Measurements from ENCODE around the gene ELL2. TPM values are rescaled to one million over a fixed set of nuclear protein-coding genes. Genes with fewer than 3 reads are reported as not detected.
"Not testable (repeated sequence)": the region's sequence is repeated elsewhere in the genome, so short reads cannot be mapped to it uniquely, and the experiment has no call there.

Gene ELL2
- total RNA-seq, 1 donor from 2014 or later, result 7.8 TPM

GRCh38 chr5:95907740-95908706 lies 53.6 kb downstream of the ELL2 start:
- no peak for DNase-seq

- DNase-seq, result no peak
Measured at GRCh38 chr5:95907067-95907705, 54.5 kb downstream of the ELL2 start.

DNA sequence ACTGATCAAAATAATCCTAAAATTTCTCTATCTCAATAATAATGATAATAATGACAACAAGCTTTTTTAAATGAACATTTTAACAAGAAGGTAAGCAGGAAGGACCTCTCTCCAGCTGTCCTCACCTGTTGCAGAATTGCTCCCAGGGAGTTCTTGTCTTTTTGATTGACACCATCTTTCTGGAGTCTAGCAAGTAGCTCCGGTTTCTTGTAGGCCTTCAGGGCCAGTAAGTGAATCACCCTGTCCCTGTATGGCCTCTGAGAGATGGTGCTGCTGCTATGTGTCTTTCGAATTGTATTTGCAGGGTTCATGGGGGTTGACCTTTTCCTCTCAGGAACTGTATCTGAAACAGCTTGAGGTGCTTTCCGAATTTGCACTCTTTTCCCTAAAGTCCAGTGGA lies 55.3 kb downstream of the ELL2 start:
- DNase-seq, result not testable (repeated sequence)

DNA sequence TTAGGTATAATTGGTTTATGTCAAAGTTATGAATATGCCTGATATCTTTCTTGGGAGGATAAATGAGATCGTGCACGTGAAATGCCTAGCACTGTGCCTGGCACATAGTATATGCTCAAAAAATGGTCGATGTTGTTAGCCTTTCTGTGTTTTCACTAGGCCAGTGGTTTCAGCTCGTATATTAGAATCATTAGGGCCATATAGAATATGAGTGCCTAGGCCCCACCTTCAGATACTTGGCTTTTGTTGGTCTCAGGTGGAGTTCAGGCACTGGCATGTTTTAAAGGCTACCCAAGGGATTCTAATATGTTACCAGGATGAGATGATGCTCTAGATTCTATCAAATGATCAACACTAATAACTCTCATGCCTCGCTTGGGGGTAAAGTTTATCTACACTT lies 56.8 kb downstream of the ELL2 start:
- DNase-seq, result no peak

- no peak for DNase-seq
Measured at GRCh38 chr5:95903838-95904237, 57.8 kb downstream of the ELL2 start.

GRCh38 chr5:95901676-95902627 lies 59.7 kb downstream of the ELL2 start:
- peak; percentile 66 for DNase-seq

GRCh38 chr5:95900383-95900958 lies 61.2 kb downstream of the ELL2 start:
- peak; percentile 26 for DNase-seq

DNA sequence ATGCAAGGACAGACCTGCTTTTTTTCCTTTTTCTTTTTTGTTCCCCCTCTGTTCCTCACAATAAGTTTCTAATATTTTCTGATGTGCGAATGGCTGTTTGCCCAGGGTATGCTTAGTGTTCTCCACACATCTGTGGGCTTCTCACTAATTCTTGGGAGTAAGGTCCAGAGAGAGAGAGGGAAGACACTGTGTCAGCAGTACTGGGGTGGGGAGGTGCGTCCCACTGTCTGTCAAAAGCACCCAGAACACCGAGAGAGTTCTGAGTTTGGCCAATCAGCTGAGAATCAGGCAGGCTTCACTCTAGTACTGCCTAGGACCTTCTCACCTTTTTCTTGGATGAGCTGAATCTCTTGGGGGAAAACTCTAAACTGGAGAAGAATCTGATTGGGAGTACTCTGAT lies 61.8 kb downstream of the ELL2 start:
- DNase-seq, result no peak

DNA sequence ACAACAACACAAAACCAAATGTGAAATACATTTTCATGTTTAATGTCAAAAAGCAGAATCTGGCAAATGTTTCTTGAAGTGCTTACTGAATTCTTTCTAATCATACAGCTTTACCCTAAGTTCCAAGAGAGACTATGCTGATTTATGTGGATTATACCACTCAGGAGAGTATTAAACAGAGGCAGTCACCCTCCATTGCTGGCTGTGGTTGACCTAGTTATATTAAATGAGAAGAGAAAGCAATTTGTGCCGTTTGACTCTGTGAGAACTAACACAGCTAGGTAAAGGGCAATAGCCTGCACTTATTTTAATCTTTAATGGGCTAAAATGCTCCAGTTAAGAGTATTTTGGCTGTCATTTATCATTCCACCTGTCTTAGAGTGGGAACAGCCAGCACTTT lies 62.6 kb downstream of the ELL2 start:
- DNase-seq, result no peak

DNA sequence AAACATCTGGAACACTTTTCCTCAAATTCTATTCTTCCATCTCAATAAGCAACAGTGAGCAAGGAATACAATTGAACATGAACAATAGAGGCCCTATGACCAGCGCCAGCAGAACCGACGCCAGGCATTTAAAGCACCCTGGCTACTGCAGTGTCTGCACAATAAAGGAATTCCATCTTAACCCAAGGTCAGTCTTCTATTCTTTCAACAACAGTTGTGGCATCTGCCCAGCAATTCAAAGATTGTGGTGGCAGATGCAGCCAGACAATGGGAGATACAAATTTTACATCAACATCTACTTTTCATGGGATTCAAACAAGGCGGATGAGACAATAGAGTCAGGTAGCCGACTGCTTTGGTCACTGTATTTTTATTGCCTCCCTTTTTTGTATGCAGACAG lies 65.9 kb downstream of the ELL2 start:
- DNase-seq, result peak; percentile 58

GRCh38 chr5:95895251-95895650 lies 66.4 kb downstream of the ELL2 start:
- DNase-seq, result no peak

DNA sequence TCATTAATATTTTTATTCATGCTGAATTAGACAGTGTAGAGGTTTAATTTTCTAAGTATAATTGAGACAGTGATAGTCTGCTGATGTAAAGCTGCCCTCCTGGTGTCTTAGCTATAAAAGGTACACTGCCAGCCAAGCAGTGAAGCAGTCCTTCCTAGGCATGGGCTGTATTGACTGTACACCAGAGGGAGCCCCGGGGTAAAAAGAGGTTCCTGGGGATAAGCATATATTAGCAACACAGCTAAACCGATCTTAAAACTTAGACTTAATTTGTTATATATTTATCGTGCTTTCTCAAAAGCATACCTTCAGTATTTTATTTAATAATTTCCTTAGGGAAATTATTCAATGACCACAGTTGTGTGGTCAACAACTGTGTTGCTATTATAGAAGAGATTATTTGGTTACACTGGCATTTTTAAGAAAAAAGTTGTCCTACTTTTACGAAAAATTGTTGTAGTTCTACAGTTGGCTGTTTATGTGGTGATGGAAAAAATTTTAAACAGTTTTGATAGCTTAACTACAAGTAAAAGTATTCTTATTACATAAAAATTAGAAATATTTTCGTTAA lies 68.8 kb downstream of the ELL2 start:
- peak; percentile 53 for DNase-seq

- no peak for DNase-seq
Measured at GRCh38 chr5:95891499-95891898, 70.2 kb downstream of the ELL2 start.

GRCh38 chr5:95889076-95889475 lies 72.6 kb downstream of the ELL2 start:
- DNase-seq, result no peak

DNA sequence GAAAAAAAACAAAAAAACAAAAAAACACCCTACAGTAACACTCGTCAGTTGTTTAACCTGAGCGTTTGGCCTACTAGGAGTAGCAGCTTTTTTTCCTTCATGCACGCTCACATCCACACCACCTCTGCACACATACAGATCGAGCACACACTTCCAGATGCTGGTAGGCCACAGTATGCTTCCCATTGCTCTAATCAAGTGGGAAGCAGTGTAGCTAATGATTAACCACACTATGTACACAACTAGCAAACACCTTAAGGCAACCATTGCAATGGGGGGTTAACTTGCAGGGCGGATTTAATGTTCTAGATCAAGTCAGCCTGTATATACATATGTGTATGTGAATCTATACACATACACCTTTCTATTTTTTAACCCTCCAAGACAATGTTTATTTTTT lies 73.7 kb downstream of the ELL2 start:
- DNase-seq, result no peak

- no peak for DNase-seq
Measured at GRCh38 chr5:95886340-95887044, 75.2 kb downstream of the ELL2 start.

DNA sequence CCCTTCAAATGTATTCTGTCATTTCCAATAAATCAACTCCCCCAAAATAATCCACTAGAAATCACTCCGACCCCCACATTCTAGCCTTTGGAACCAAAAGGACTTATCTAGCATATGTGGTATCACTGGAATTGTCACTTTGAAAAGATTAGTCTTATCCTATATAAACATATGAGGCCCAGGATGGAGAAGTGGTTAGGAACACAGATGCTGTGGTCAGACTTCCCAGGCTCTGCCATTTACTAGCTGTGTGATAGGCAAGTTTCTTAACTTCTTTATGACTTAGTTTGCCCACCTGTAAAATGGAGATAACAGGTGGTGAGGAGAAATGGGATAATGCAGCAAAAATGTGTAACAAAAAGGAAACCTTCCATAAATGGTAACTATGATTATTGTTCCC lies 77.1 kb downstream of the ELL2 start:
- DNase-seq, result no peak

- DNase-seq, result no peak
Measured at GRCh38 chr5:95884017-95884325, 77.7 kb downstream of the ELL2 start.

DNA sequence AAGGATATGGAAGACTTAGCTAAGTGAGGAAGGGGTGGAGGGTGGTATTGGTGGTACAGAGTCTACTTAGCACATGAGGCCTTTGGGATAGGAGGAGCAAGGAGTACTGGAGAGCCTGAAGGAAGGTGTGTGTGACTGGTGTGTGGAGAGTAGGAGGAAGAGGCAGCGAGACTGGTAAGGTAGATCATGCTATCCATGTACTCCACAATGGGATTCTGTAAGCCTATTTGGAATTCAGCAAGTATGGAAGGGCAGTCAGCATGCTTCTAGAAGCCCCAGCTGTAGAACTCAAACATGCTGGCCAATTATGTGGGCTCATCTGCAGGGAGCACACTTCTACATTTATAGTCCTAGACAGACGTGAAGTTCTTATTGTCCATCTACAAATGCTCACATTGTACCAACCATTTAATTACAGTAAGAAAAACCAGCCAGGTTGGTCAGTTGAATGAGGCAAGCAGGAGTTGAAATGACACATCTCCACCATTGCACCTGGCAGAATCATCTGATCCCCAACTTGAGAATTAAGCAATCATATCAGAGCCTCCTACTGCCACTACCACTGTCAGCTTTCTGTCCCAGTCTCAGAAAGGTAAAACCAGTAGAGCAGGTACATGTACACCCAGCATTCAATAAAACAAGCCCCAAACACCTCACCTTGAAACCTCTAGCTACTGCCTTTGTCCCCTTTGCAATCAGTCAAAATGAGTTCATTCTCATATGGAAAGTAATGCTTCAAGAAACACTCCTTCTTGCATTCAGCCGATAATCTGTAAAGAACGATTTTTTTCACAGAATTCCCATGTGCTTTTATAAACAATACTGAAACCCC lies 78.2 kb downstream of the ELL2 start:
- DNase-seq, result no peak

DNA sequence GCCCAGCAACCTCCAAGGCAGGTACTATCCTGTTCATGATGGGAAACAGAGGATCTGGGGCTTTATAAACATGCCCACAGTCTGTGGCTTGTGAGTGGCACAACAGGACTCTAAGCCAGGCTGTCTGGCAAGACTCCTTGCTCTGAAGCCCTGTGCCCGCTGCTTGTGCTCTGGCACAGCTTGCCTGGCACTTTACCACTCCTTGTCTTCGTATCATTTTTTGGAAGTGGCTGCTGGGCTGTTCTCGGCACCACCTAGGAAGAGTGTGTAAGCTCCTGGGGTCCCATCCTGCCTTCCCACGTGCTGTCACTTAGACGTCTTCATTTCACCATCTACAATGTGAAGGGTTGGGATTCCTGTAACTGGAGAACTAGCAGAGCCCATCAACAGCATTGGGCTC lies 79.8 kb downstream of the ELL2 start:
- no peak for DNase-seq
